Right atrium auricular region (tissue), 2 donors: ENCODE results near the gene PPP1R11. TPM values are rescaled to one million over a fixed set of nuclear protein-coding genes. Genes with fewer than 3 reads are reported as not detected.
"Not testable (repeated sequence)": the region's sequence is repeated elsewhere in the genome, so short reads cannot be mapped to it uniquely, and the experiment has no call there.

Experiments
- DNase-seq: peaks from one replicate; pipeline ENCODE4 v3.0.0-alpha.2; 2019; ENCODE audit warnings: low spot score
- H3K27ac ChIP-seq, 2 donors: fragments of 200-600 bp; sonication (generic); 1 replicate in 1 of 2; 2 replicates in 1 of 2; pipeline ENCODE4 v1.5.1; 2016 to 2019
- H3K27me3 ChIP-seq, 2 donors: fragments of 200-600 bp; sonication (generic); one replicate each; pipeline versions ENCODE4 v1.5.1 to v1.6.0; 2017 to 2019
- H3K36me3 ChIP-seq: fragments of 200-600 bp; sonication (generic); one replicate; pipeline ENCODE4 v1.5.1; 2016
- H3K4me1 ChIP-seq, 2 donors: fragments of 200-600 bp; sonication (generic); one replicate each; pipeline versions ENCODE4 v1.5.1 to v1.6.0; 2017 to 2019
- H3K4me3 ChIP-seq, 2 donors: fragments of 200-600 bp; sonication (generic); 1 replicate in 1 of 2; 2 replicates in 1 of 2; pipeline ENCODE4 v1.5.1; 2017 to 2019; ENCODE audit warnings: mild to moderate bottlenecking in 1 of 2, moderate library complexity in 1 of 2
- H3K9me3 ChIP-seq, 2 donors: fragments of 200-600 bp; sonication (generic); one replicate each; pipeline ENCODE4 v1.5.1; 2019
- CTCF ChIP-seq, 2 donors: fragments of 200-600 bp; sonication (generic); IDR thresholded peaks; one replicate each; pipeline ENCODE4 v1.5.1; 2019; ENCODE audit warnings: antibody characterized with exemption in 2 of 2
- total RNA-seq, 2 donors: library from RNA; depleted of rRNA; stranded (reverse); fragments of >200 nt; gene quantifications; one replicate each; pipeline ENCODE4 v1.1.0, GENCODE V29; 2016

PPP1R11 gene
- total RNA-seq, 2 donors from 2014 or later: 48.2 to 55.7 TPM

GRCh38 chr6:30112402-30112994 is 45.5 kb downstream of the PPP1R11 start:
- H3K27me3 ChIP-seq: peaks cover 0 to 5% of the 10 kb centered on the region in 2 donors
- no peak overlapping the region for H3K4me3 ChIP-seq
- DNase-seq: no peak
- TF ChIP-seq CTCF (IDR thresholded peaks at IDR 0.05): no peak
- no peaks in the 10 kb centered on the region for H3K36me3 ChIP-seq
- H3K4me1 ChIP-seq: no peaks in the 10 kb centered on the region
- H3K27ac ChIP-seq: no peak overlapping the region
- H3K9me3 ChIP-seq: no peaks in the 10 kb centered on the region

GRCh38 chr6:30113003-30113759 is 46.2 kb downstream of the PPP1R11 start, which contains the start of gene TRIM31:
TRIM31 (minus strand) TSS chr6:30113090; CDS start chr6:30112805, 285 bp downstream.
- Histone ChIP-seq H3K9me3 (no peaks in the 10 kb centered on the region), H3K27me3 (peaks cover 0 to 5% of the 10 kb centered on the region in 2 donors)
- TF ChIP-seq CTCF (IDR thresholded peaks at IDR 0.05): no peak

GRCh38 chr6:30113841-30114240 is 46.8 kb downstream of the PPP1R11 start:
- peaks cover 0 to 5% of the 10 kb centered on the region in 2 donors for H3K27me3 ChIP-seq
- no peaks in the 10 kb centered on the region for H3K36me3 ChIP-seq
- TF ChIP-seq CTCF (IDR thresholded peaks at IDR 0.05): no peak
- no peaks in the 10 kb centered on the region for H3K9me3 ChIP-seq
- H3K4me1 ChIP-seq: no peaks in the 10 kb centered on the region
- no peak overlapping the region for H3K4me3 ChIP-seq
- no peak for DNase-seq
- no peak overlapping the region for H3K27ac ChIP-seq

More at GRCh38 chr6:30113003-30113759, 46.2 kb downstream of the PPP1R11 start, which contains the start of gene TRIM31:
- no peak for DNase-seq
- Histone ChIP-seq H3K36me3 (no peaks in the 10 kb centered on the region), H3K27ac (no peak within 1 kb of the TSS), H3K4me3 (no peak within 1 kb of the TSS), H3K4me1 (no peaks in the 10 kb centered on the region)

- H3K4me3 ChIP-seq: no peak overlapping the region
- no peak for TF ChIP-seq CTCF (IDR thresholded peaks at IDR 0.05)
- H3K9me3 ChIP-seq: no peaks in the 10 kb centered on the region
- no peaks in the 10 kb centered on the region for H3K36me3 ChIP-seq
- no peak for DNase-seq
- H3K27ac ChIP-seq: no peak overlapping the region
- no peaks in the 10 kb centered on the region for H3K27me3 ChIP-seq
- H3K4me1 ChIP-seq: no peaks in the 10 kb centered on the region
Measured at GRCh38 chr6:30116724-30117123, 49.7 kb downstream of the PPP1R11 start.

- not testable (repeated sequence) for H3K4me1 ChIP-seq, H3K9me3 ChIP-seq, H3K36me3 ChIP-seq, H3K27ac ChIP-seq, H3K4me3 ChIP-seq, DNase-seq, H3K27me3 ChIP-seq
Measured at GRCh38 chr6:30118691-30119090, 51.7 kb downstream of the PPP1R11 start.

Other genes starting within 250 kb of the PPP1R11 start
- not detected for gene HLA-G, start 239.4 kb upstream of the PPP1R11 start, total RNA-seq
- 100 to 1,000 TPM; 272 to 536 TPM for gene HLA-A, start 124.7 kb upstream of the PPP1R11 start, total RNA-seq
- gene POLR1H, start 5.9 kb upstream of the PPP1R11 start, total RNA-seq: 10 to 100 TPM; 16.2 to 23.1 TPM
- gene RNF39, start 8.6 kb downstream of the PPP1R11 start, total RNA-seq: 1 to 10 TPM in 1 of 2 donors, under 1 TPM in 1; 0.26 to 1.1 TPM
- not detected for gene TRIM31, start 45.9 kb downstream of the PPP1R11 start, total RNA-seq
- gene TRIM40, start 68.9 kb downstream of the PPP1R11 start, total RNA-seq: not detected
- gene TRIM10, start 94.0 kb downstream of the PPP1R11 start, total RNA-seq: not detected
- gene TRIM15, start 96.3 kb downstream of the PPP1R11 start, total RNA-seq: not detected
- 10 to 100 TPM; 20.0 to 27.8 TPM for gene TRIM26, start 146.2 kb downstream of the PPP1R11 start, total RNA-seq